DOHH2 (cell line): ENCODE data around the gene GPSM1.

Experiments used
- H3F3A ChIP-seq: fragments of 200-600 bp; sonication (generic), shearing (Covaris generic); 2 replicates; pipeline ENCODE4 v1.6.0; 2016; ENCODE audit warnings: antibody characterized with exemption, mild to moderate bottlenecking; ENCODE audit not compliant: control insufficient read depth, insufficient read depth
- H3K27ac ChIP-seq: fragments of 200-600 bp; sonication (generic); 2 replicates; pipeline ENCODE4 v1.5.1; 2014; ENCODE audit warnings: low read depth, mild to moderate bottlenecking, low read length, moderate library complexity
- H3K27me3 ChIP-seq: fragments of 200-600 bp; sonication (generic); 2 replicates; pipeline ENCODE4 v1.6.1; 2014; ENCODE audit warnings: mild to moderate bottlenecking, low read length, mixed read lengths; ENCODE audit not compliant: control insufficient read depth
- H3K36me3 ChIP-seq: fragments of 200-600 bp; sonication (generic); 2 replicates; pipeline ENCODE4 v1.6.1; 2014; ENCODE audit warnings: mild to moderate bottlenecking, low read length, moderate library complexity, mixed read lengths; ENCODE audit not compliant: control insufficient read depth
- H3K4me1 ChIP-seq: fragments of 200-600 bp; sonication (generic); 2 replicates; pipeline ENCODE4 v1.6.1; 2014; ENCODE audit warnings: mild to moderate bottlenecking, low read length, mixed read lengths; ENCODE audit not compliant: control insufficient read depth
- H3K4me2 ChIP-seq: fragments of 200-600 bp; sonication (generic); 2 replicates; pipeline ENCODE4 v1.6.0; 2014; ENCODE audit warnings: mild to moderate bottlenecking, low read length, moderate library complexity
- H3K4me3 ChIP-seq: fragments of 200-600 bp; sonication (generic); 2 replicates; pipeline ENCODE4 v1.5.1; 2014; ENCODE audit warnings: mild to moderate bottlenecking, low read length, mixed read lengths
- H3K79me2 ChIP-seq: fragments of 200-600 bp; sonication (generic); 2 replicates; pipeline ENCODE4 v1.6.1; 2014; ENCODE audit warnings: mild to moderate bottlenecking, low read length, mixed read lengths; ENCODE audit not compliant: control insufficient read depth
- H3K9me2 ChIP-seq: fragments of 200-600 bp; sonication (generic); replicated peaks from 2 replicates; pipeline ENCODE4 v1.6.1; 2014; ENCODE audit warnings: mild to moderate bottlenecking, low read length, mixed read lengths; ENCODE audit not compliant: control insufficient read depth
- H3K9me3 ChIP-seq: fragments of 200-600 bp; sonication (generic); 2 replicates; pipeline ENCODE4 v1.6.1; 2014; ENCODE audit warnings: antibody characterized with exemption, low read length, mixed read lengths; ENCODE audit not compliant: control insufficient read depth, insufficient read depth
- H4K20me1 ChIP-seq: fragments of 200-600 bp; sonication (generic); 2 replicates; pipeline ENCODE4 v1.6.0; 2014; ENCODE audit warnings: low read depth, mild to moderate bottlenecking, antibody characterized with exemption, low read length, moderate library complexity; ENCODE audit not compliant: control insufficient read depth, insufficient read depth
- CTCF ChIP-seq: fragments of 200-600 bp; sonication (generic); IDR thresholded peaks from one replicate; pipeline ENCODE4 v1.5.1; 2014; ENCODE audit warnings: antibody characterized with exemption, mild to moderate bottlenecking, low read depth, low read length; ENCODE audit not compliant: poor library complexity, severe bottlenecking
- EZH2phosphoT487 ChIP-seq: fragments of 200-600 bp; sonication (generic); IDR thresholded peaks from 2 replicates; pipeline ENCODE4 v1.6.1; 2017; ENCODE audit warnings: borderline replicate concordance, mild to moderate bottlenecking, antibody characterized with exemption, low read length, moderate library complexity, mixed read lengths

The GPSM1 gene

GRCh38 chr9:136302527-136302926 lies 24.8 kb upstream of the GPSM1 start:
- H3K4me2 ChIP-seq, result no peak overlapping the region
- H3K27ac ChIP-seq, result no peak overlapping the region
- peaks cover 5% of the 10 kb centered on the region; the same call in 1 of the 2 replicates for H3F3A ChIP-seq
- TF ChIP-seq CTCF, result no peak
- TF ChIP-seq EZH2phosphoT487, result no peak
- no peaks in the 10 kb centered on the region for H4K20me1 ChIP-seq
- peaks cover 2% of the 10 kb centered on the region; the same call in 1 of the 2 replicates for H3K27me3 ChIP-seq
- 0 out of 2 replicates have a peak, but pooled peaks cover 4% of the 10 kb centered on the region for H3K9me3 ChIP-seq
- H3K9me2 ChIP-seq, result no peaks in the 10 kb centered on the region
- no peaks in the 10 kb centered on the region for H3K36me3 ChIP-seq
- no peak overlapping the region for H3K4me3 ChIP-seq
- H3K79me2 ChIP-seq, result no peaks in the 10 kb centered on the region
- H3K4me1 ChIP-seq, result 0 out of 2 replicates have a peak, but pooled peaks cover 3% of the 10 kb centered on the region

DNA sequence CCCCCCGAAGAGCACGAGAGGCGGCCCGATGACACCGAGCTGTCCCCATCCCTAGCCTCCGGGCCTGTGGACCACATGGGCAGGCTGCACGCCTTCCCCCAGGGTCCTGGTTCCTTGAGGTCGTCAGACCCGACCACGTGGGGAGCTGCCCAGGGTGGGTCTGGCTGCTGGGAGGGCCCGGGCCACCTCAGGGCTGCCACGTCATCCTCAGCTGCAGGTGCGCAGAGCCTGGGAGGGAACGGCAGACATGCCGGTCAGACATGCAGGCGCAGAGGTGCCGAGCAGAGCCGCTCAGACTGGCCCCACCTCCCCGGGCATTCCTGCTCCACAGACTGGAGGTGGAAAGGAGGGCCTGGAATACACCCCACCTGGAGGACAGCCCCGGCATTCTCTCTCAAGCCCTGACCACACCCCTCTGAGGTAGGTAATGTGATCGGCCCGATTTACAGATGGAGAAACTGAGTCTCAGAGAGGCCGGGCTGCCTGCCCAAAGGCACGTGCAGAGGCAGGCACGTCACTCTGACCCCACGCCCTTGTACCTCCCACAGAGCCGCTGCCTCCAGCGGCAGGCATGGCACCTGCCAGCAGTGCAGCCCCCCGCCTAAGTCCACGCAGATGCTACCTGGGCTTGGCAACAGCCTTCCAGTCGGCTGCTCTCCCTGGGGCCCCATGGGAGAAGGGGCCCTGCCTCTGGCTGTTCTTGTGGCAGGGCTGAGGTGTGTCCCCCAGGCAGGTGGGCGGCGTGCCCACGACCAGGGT lies 24.1 kb upstream of the GPSM1 start:
- TF ChIP-seq CTCF (no peak), EZH2phosphoT487 (no peak)
- no peak overlapping the region for H3K4me2 ChIP-seq
- peaks cover 11% of the 10 kb centered on the region for H3F3A ChIP-seq
- H3K4me1 ChIP-seq, result 0 out of 2 replicates have a peak, but pooled peaks cover 3% of the 10 kb centered on the region
- no peaks in the 10 kb centered on the region for H3K9me2 ChIP-seq
- no peak overlapping the region for H3K27ac ChIP-seq
- no peaks in the 10 kb centered on the region for H3K36me3 ChIP-seq
- no peak overlapping the region for H3K4me3 ChIP-seq
- H3K27me3 ChIP-seq, result peaks cover 2% of the 10 kb centered on the region; the same call in 1 of the 2 replicates
- no peaks in the 10 kb centered on the region for H3K79me2 ChIP-seq
- H4K20me1 ChIP-seq, result no peaks in the 10 kb centered on the region
- H3K9me3 ChIP-seq, result peaks cover 8% of the 10 kb centered on the region; the same call in 1 of the 2 replicates

GRCh38 chr9:136303825-136304416 lies 23.4 kb upstream of the GPSM1 start, which contains the start of gene CCDC187:
Gene CCDC187 (minus strand): TSS chr9:136304094. CDS start chr9:136303830, 264 bp downstream.
- Histone ChIP-seq H3K27ac (no peak within 1 kb of the TSS), H3K27me3 (peaks cover 2% of the 10 kb centered on the region; the same call in 1 of the 2 replicates), H4K20me1 (no peaks in the 10 kb centered on the region), H3K4me2 (no peak within 1 kb of the TSS), H3K4me3 (no peak within 1 kb of the TSS), H3F3A (peaks cover 17% of the 10 kb centered on the region), H3K9me2 (no peaks in the 10 kb centered on the region), H3K4me1 (peaks cover 7% of the 10 kb centered on the region), H3K9me3 (peaks cover 13% of the 10 kb centered on the region; the same call in 1 of the 2 replicates), H3K79me2 (no peaks in the 10 kb centered on the region), H3K36me3 (no peaks in the 10 kb centered on the region)
- TF ChIP-seq EZH2phosphoT487 (no peak), CTCF (no peak)
